HEK293T (cell line): Measurements from ENCODE around the gene PSG5.
"Not testable (repeated sequence)": the region's sequence is repeated elsewhere in the genome, so short reads cannot be mapped to it uniquely, and the experiment has no call there.

ENCODE experiments used
- ARNT ChIP-seq: fragments of 450-650 bp; IDR thresholded peaks from 2 replicates; pipeline ENCODE4 v1.6.1; 2017; ENCODE audit warnings: mild to moderate bottlenecking
- BHLHE40 ChIP-seq: fragments of 450-650 bp; IDR thresholded peaks from 2 replicates; pipeline ENCODE4 v1.6.1; 2016; ENCODE audit warnings: mild to moderate bottlenecking, moderate library complexity, borderline replicate concordance
- CTBP1 ChIP-seq: fragments of 450-650 bp; IDR thresholded peaks from 2 replicates; pipeline ENCODE4 v1.6.1; 2016; ENCODE audit warnings: borderline replicate concordance
- ELF4 ChIP-seq: fragments of 450-650 bp; IDR thresholded peaks from 2 replicates; pipeline ENCODE4 v1.6.1; 2017; ENCODE audit warnings: antibody characterized with exemption
- FOXK2 ChIP-seq: fragments of 450-650 bp; IDR thresholded peaks from 2 replicates; pipeline ENCODE4 v1.6.1; 2016; ENCODE audit warnings: mild to moderate bottlenecking
- FOXM1 ChIP-seq: fragments of 450-650 bp; IDR thresholded peaks from 2 replicates; pipeline ENCODE4 v1.6.1; 2017; ENCODE audit warnings: mild to moderate bottlenecking, borderline replicate concordance
- HDGF ChIP-seq: fragments of 450-650 bp; IDR thresholded peaks from 2 replicates; pipeline ENCODE4 v1.6.1; 2017; ENCODE audit warnings: antibody characterized with exemption, borderline replicate concordance
- L3MBTL2 ChIP-seq: fragments of 450-650 bp; conservative IDR thresholded peaks from 2 replicates; pipeline ENCODE4 v1.6.1; 2016; ENCODE audit warnings: mild to moderate bottlenecking
- PKNOX1 ChIP-seq: fragments of 450-650 bp; IDR thresholded peaks from 2 replicates; pipeline ENCODE4 v1.6.1; 2016
- SP1 ChIP-seq: fragments of 450-650 bp; IDR thresholded peaks from 2 replicates; pipeline ENCODE4 v1.6.1; 2017
- SUZ12 ChIP-seq: fragments of 450-650 bp; IDR thresholded peaks from 2 replicates; pipeline ENCODE4 v1.6.1; 2016; ENCODE audit warnings: mild to moderate bottlenecking
- TARDBP ChIP-seq: fragments of 450-650 bp; IDR thresholded peaks from 2 replicates; pipeline ENCODE4 v1.6.1; 2016
- ZNF384 ChIP-seq: fragments of 450-650 bp; IDR thresholded peaks from 2 replicates; pipeline ENCODE4 v1.6.1; 2016

GRCh38 chr19:43228730-43229129, 42.4 kb upstream of the PSG5 start:
- TF ChIP-seq ZNF384, SP1, TARDBP, SUZ12, PKNOX1, ARNT, FOXK2, ELF4, CTBP1, FOXM1, BHLHE40, L3MBTL2, HDGF: not testable (repeated sequence)
